Stimulated activated CD4-positive, alpha-beta T cell treated with anti-CD3 and anti-CD28 coated beads, Interleukin-12 subunit alpha, Interleukin-12 subunit beta, amount 100 ng/mL, for 4 hours (primary cell): Measurements from ENCODE around the gene NOC2L.
"Not testable (repeated sequence)": the region's sequence is repeated elsewhere in the genome, so short reads cannot be mapped to it uniquely, and the experiment has no call there.

Experiments used
- DNase-seq: peaks from one replicate; pipeline ENCODE4 v3.0.0-alpha.2; 2020

The NOC2L gene

GRCh38 chr1:897951-898350 is 61.1 kb downstream of the NOC2L start:
- DNase-seq = not testable (repeated sequence)

GRCh38 chr1:897226-897625 is 61.8 kb downstream of the NOC2L start:
- DNase-seq = no peak
